ENCODE results near the gene ATP1A1. TPM values are rescaled to one million over a fixed set of nuclear protein-coding genes. Genes with fewer than 3 reads are reported as not detected.

ATP1A1 gene
- 641 TPM for total RNA-seq

GRCh38 chr1:116372651-116373430 is at the start of gene ATP1A1:
ATP1A1 (plus strand) TSS chr1:116373244; CDS start chr1:116373512, 268 bp downstream.

Small RNA genes within 50 kb of the gene (small RNA-seq; reads per million reads assigned to genes)
- not detected for gene RF00019 (ENCODE audit: low replicate concordance)
- gene RNU6-817P (ENCODE audit: low replicate concordance), result not detected

Other genes with a start within 250 kb of the ATP1A1 start
- 19.6 TPM for gene CD58, start 197.8 kb downstream of the ATP1A1 start, total RNA-seq